Neural cell (in vitro differentiated cells): ENCODE data around the gene LEMD2. TPM values are rescaled to one million over a fixed set of nuclear protein-coding genes. Genes with fewer than 3 reads are reported as not detected.

ENCODE experiments used
- H2AFZ ChIP-seq: fragments of 200-600, 300-800 bp; sonication (generic), shearing (Covaris generic); 2 replicates; pipeline ENCODE4 v1.6.0; 2014; ENCODE audit warnings: low read depth, mild to moderate bottlenecking, antibody characterized with exemption, low read length, moderate library complexity
- H3F3A ChIP-seq: fragments of 200-600 bp; shearing (Covaris generic); 2 replicates; pipeline ENCODE4 v1.6.1; 2016; ENCODE audit warnings: mild to moderate bottlenecking, moderate library complexity, mixed read lengths, antibody characterized with exemption, low read length; ENCODE audit not compliant: insufficient read depth, poor library complexity, severe bottlenecking
- H3K27ac ChIP-seq: fragments of 200-600, 300-800 bp; sonication (generic), shearing (Covaris generic); 2 replicates; pipeline ENCODE4 v1.5.1; 2014; ENCODE audit warnings: mild to moderate bottlenecking, low read length, moderate library complexity
- H3K27me3 ChIP-seq: fragments of 300-800, 200-600 bp; sonication (generic), shearing (Covaris generic); 2 replicates; pipeline ENCODE4 v1.6.0; 2014; ENCODE audit warnings: mild to moderate bottlenecking, low read depth, low read length, moderate library complexity; ENCODE audit not compliant: insufficient read depth
- H3K36me3 ChIP-seq: fragments of 300-800, 200-600 bp; sonication (generic), shearing (Covaris generic); 2 replicates; pipeline ENCODE4 v1.5.1; 2014; ENCODE audit warnings: mild to moderate bottlenecking, antibody characterized with exemption, low read length, moderate library complexity; ENCODE audit not compliant: insufficient read depth
- H3K4me2 ChIP-seq: fragments of 300-800, 200-600 bp; sonication (generic), shearing (Covaris generic); 2 replicates; pipeline ENCODE4 v1.6.0; 2014; ENCODE audit warnings: mild to moderate bottlenecking, low read length
- H3K4me3 ChIP-seq: fragments of 300-800, 200-600 bp; sonication (generic), shearing (Covaris generic); 2 replicates; pipeline ENCODE4 v1.5.1; 2014; ENCODE audit warnings: mild to moderate bottlenecking, low read length, moderate library complexity
- H3K79me2 ChIP-seq: fragments of 200-600 bp; shearing (Covaris generic); replicated peaks from 2 replicates; pipeline ENCODE4 v1.6.0; 2014; ENCODE audit warnings: mild to moderate bottlenecking, low read length, moderate library complexity; ENCODE audit not compliant: insufficient read depth
- H3K9ac ChIP-seq: fragments of 300-800, 200-600 bp; sonication (generic), shearing (Covaris generic); 2 replicates; pipeline ENCODE4 v1.6.1; 2016; ENCODE audit warnings: mild to moderate bottlenecking, low read length, mixed read lengths
- H3K9me2 ChIP-seq: fragments of 200-600 bp; shearing (Covaris generic); 2 replicates; pipeline ENCODE4 v1.6.1; 2016; ENCODE audit warnings: mild to moderate bottlenecking, low read length, mixed read lengths; ENCODE audit not compliant: insufficient read depth
- H3K9me3 ChIP-seq: fragments of 200-600, 300-800 bp; sonication (generic), shearing (Covaris generic); 2 replicates; pipeline ENCODE4 v1.6.1; 2016; ENCODE audit warnings: mild to moderate bottlenecking, mixed run types, low read length, moderate library complexity, mixed read lengths
- H4K20me1 ChIP-seq: fragments of 200-600 bp; shearing (Covaris generic); 2 replicates; pipeline ENCODE4 v1.6.1; 2016; ENCODE audit warnings: mild to moderate bottlenecking, mixed run types; ENCODE audit not compliant: insufficient read depth
- EP300 ChIP-seq: fragments of 450-650 bp; conservative IDR thresholded peaks from 2 replicates; pipeline ENCODE4 v1.6.1; 2014; ENCODE audit warnings: antibody characterized with exemption, mild to moderate bottlenecking, moderate library complexity; ENCODE audit not compliant: poor library complexity, severe bottlenecking
- EZH2 ChIP-seq: fragments of 200-600, 300-800 bp; shearing (Covaris generic), sonication (generic); IDR thresholded peaks from 2 replicates; pipeline ENCODE4 v1.6.1; 2014; ENCODE audit warnings: antibody characterized with exemption, low read length, borderline replicate concordance, mild to moderate bottlenecking; ENCODE audit not compliant: insufficient read depth, poor library complexity, severe bottlenecking
- MXI1 ChIP-seq: fragments of 450-650 bp; conservative IDR thresholded peaks from 2 replicates; pipeline ENCODE4 v1.6.1; 2014; ENCODE audit warnings: antibody characterized with exemption, mild to moderate bottlenecking; ENCODE audit not compliant: poor library complexity, severe bottlenecking
- POLR2AphosphoS5 ChIP-seq: IDR thresholded peaks from 2 replicates; pipeline ENCODE4 v1.6.1; 2012
- RAD21 ChIP-seq: fragments of 450-650 bp; conservative IDR thresholded peaks from 2 replicates; pipeline ENCODE4 v1.6.1; 2014; ENCODE audit warnings: antibody characterized with exemption, mild to moderate bottlenecking, moderate library complexity
- SMC3 ChIP-seq: fragments of 450-650 bp; conservative IDR thresholded peaks from 2 replicates; pipeline ENCODE4 v1.6.1; 2014; ENCODE audit warnings: antibody characterized with exemption, mild to moderate bottlenecking, moderate library complexity; ENCODE audit not compliant: poor library complexity
- TAF1 ChIP-seq: IDR thresholded peaks from 2 replicates; pipeline ENCODE4 v1.6.1; 2012; ENCODE audit warnings: low read depth
- polyA plus RNA-seq: library from polyadenylated mRNA; depleted of rRNA; stranded (reverse); fragments of >200 nt; gene quantifications from 2 replicates; pipeline ENCODE4 v1.2.3, GENCODE V29; 2014
- TF ChIP-seq, protein P1 (sequence below): fragments of 450-650 bp; IDR thresholded peaks from 2 replicates; pipeline ENCODE4 v1.5.1; 2014; ENCODE audit warnings: antibody characterized with exemption, mild to moderate bottlenecking, moderate library complexity; ENCODE audit not compliant: poor library complexity, severe bottlenecking
- TF ChIP-seq, protein P2 (sequence below): IDR thresholded peaks from 2 replicates; pipeline ENCODE4 v1.6.1; 2012; ENCODE audit warnings: borderline replicate concordance

The LEMD2 gene
- polyA plus RNA-seq, 1 donor from 2014 or later = 84.6 TPM

DNA sequence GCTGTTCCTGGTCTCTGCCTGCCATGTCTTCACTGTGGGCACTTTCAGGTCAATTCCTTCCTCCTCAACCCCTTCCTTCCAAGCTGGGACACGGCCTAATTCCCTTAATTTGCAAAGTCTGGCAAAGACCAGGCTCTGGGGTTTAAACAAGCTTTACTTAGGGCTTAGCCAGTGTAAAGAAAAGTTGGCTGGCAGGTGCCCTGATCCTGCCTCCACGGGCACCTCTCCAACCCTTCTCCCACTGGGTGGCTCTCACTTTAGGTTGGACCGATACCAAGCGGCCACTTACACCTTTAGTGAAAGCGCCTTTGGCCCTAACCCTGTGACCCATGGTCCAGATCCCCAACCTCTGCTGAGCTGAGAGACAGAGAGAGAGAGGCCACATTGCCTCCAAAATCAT lies 28.6 kb upstream of the LEMD2 start:
- H3K79me2 ChIP-seq = no peaks in the 10 kb centered on the region
- TF ChIP-seq EZH2 (no peak), POLR2AphosphoS5 (no peak), TAF1 (no peak), MXI1 (no peak), SMC3 (no peak), RAD21 (no peak), EP300 (no peak)
- TF ChIP-seq, protein P1, sequence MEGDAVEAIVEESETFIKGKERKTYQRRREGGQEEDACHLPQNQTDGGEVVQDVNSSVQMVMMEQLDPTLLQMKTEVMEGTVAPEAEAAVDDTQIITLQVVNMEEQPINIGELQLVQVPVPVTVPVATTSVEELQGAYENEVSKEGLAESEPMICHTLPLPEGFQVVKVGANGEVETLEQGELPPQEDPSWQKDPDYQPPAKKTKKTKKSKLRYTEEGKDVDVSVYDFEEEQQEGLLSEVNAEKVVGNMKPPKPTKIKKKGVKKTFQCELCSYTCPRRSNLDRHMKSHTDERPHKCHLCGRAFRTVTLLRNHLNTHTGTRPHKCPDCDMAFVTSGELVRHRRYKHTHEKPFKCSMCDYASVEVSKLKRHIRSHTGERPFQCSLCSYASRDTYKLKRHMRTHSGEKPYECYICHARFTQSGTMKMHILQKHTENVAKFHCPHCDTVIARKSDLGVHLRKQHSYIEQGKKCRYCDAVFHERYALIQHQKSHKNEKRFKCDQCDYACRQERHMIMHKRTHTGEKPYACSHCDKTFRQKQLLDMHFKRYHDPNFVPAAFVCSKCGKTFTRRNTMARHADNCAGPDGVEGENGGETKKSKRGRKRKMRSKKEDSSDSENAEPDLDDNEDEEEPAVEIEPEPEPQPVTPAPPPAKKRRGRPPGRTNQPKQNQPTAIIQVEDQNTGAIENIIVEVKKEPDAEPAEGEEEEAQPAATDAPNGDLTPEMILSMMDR = no peak
- TF ChIP-seq, protein P2, sequence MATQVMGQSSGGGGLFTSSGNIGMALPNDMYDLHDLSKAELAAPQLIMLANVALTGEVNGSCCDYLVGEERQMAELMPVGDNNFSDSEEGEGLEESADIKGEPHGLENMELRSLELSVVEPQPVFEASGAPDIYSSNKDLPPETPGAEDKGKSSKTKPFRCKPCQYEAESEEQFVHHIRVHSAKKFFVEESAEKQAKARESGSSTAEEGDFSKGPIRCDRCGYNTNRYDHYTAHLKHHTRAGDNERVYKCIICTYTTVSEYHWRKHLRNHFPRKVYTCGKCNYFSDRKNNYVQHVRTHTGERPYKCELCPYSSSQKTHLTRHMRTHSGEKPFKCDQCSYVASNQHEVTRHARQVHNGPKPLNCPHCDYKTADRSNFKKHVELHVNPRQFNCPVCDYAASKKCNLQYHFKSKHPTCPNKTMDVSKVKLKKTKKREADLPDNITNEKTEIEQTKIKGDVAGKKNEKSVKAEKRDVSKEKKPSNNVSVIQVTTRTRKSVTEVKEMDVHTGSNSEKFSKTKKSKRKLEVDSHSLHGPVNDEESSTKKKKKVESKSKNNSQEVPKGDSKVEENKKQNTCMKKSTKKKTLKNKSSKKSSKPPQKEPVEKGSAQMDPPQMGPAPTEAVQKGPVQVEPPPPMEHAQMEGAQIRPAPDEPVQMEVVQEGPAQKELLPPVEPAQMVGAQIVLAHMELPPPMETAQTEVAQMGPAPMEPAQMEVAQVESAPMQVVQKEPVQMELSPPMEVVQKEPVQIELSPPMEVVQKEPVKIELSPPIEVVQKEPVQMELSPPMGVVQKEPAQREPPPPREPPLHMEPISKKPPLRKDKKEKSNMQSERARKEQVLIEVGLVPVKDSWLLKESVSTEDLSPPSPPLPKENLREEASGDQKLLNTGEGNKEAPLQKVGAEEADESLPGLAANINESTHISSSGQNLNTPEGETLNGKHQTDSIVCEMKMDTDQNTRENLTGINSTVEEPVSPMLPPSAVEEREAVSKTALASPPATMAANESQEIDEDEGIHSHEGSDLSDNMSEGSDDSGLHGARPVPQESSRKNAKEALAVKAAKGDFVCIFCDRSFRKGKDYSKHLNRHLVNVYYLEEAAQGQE = no peak
- H3K36me3 ChIP-seq = no peaks in the 10 kb centered on the region
- no peak overlapping the region for H3K27ac ChIP-seq
- no peak overlapping the region for H3K4me2 ChIP-seq
- no peaks in the 10 kb centered on the region for H3K27me3 ChIP-seq
- H3K9ac ChIP-seq = no peak overlapping the region
- H2AFZ ChIP-seq = no peak overlapping the region
- no peaks in the 10 kb centered on the region for H3F3A ChIP-seq
- no peak overlapping the region for H3K4me3 ChIP-seq
- H3K9me3 ChIP-seq = no peaks in the 10 kb centered on the region
- no peaks in the 10 kb centered on the region for H4K20me1 ChIP-seq
- no peaks in the 10 kb centered on the region for H3K9me2 ChIP-seq

DNA sequence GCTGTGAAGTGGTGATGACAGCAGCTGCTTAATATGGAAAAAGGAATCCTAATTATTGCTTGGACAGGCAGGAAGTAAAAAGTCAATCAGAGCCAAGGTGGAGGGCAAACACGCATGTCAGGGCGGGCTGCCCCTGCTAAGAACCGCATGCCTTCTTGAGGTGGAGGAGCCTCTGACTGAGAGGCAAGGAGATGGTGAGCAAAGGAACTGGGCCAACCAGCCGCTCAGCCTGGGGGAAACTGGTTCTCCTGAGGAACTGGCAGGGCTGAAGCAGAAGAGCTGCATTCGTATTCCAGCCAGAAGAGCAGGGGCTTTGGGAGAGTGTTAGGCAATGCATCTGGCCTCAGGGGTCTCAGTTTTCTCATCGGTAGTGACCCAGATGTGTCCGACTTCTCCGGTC lies 28.0 kb upstream of the LEMD2 start:
- H3F3A ChIP-seq = no peaks in the 10 kb centered on the region
- H3K27ac ChIP-seq = no peak overlapping the region
- H3K4me2 ChIP-seq = no peak overlapping the region
- no peak overlapping the region for H3K4me3 ChIP-seq
- H3K79me2 ChIP-seq = no peaks in the 10 kb centered on the region
- H4K20me1 ChIP-seq = no peaks in the 10 kb centered on the region
- H3K9me3 ChIP-seq = no peaks in the 10 kb centered on the region
- no peak overlapping the region for H3K9ac ChIP-seq
- no peaks in the 10 kb centered on the region for H3K27me3 ChIP-seq
- TF ChIP-seq RAD21 (no peak), POLR2AphosphoS5 (no peak), EP300 (no peak), SMC3 (no peak), MXI1 (no peak)
- TF ChIP-seq, protein P2 = no peak
- TF ChIP-seq, protein P1 = no peak
- no peaks in the 10 kb centered on the region for H3K36me3 ChIP-seq
- no peaks in the 10 kb centered on the region for H3K9me2 ChIP-seq
- no peak overlapping the region for H2AFZ ChIP-seq
